Uterus (tissue), 2 donors: ENCODE results near the gene PALD1.

Source experiments
- POLR2A ChIP-seq, 2 donors: fragments of 450-650 bp; IDR thresholded peaks; one replicate each; pipeline ENCODE4 v1.6.1; 2016; ENCODE audit warnings: antibody characterized with exemption in 2 of 2, mild to moderate bottlenecking in 1 of 2, moderate library complexity in 1 of 2
- TF ChIP-seq, protein P1 (sequence below), 4 experiments: fragments of 200-600 bp in 2 of 4; fragments of 450-650 bp in 2 of 4; sonication (generic) in 2 of 4; IDR thresholded peaks; one replicate each; pipeline ENCODE4 v1.5.1; 2016 to 2019; ENCODE audit warnings: antibody characterized with exemption in 4 of 4, mild to moderate bottlenecking in 2 of 4, moderate library complexity in 1 of 4

GRCh38 chr10:70500368-70500767, 21.8 kb downstream of the PALD1 start:
- TF ChIP-seq, protein P1, sequence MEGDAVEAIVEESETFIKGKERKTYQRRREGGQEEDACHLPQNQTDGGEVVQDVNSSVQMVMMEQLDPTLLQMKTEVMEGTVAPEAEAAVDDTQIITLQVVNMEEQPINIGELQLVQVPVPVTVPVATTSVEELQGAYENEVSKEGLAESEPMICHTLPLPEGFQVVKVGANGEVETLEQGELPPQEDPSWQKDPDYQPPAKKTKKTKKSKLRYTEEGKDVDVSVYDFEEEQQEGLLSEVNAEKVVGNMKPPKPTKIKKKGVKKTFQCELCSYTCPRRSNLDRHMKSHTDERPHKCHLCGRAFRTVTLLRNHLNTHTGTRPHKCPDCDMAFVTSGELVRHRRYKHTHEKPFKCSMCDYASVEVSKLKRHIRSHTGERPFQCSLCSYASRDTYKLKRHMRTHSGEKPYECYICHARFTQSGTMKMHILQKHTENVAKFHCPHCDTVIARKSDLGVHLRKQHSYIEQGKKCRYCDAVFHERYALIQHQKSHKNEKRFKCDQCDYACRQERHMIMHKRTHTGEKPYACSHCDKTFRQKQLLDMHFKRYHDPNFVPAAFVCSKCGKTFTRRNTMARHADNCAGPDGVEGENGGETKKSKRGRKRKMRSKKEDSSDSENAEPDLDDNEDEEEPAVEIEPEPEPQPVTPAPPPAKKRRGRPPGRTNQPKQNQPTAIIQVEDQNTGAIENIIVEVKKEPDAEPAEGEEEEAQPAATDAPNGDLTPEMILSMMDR (IDR thresholded peaks at IDR 0.05) = no peak
- TF ChIP-seq POLR2A (IDR thresholded peaks at IDR 0.05) = no peak
